Fibroblast of mammary gland (primary cell): ENCODE results near the gene SRSF1.
"Not testable (repeated sequence)": the region's sequence is repeated elsewhere in the genome, so short reads cannot be mapped to it uniquely, and the experiment has no call there.

ENCODE experiments used
- DNase-seq: peaks from one replicate; pipeline ENCODE4 v3.0.0-alpha.2; 2010; ENCODE audit warnings: low read depth
- H3K4me3 ChIP-seq: 2 replicates; pipeline ENCODE4 v1.5.1; 2011; ENCODE audit warnings: low read depth, mild to moderate bottlenecking, low read length, moderate library complexity; ENCODE audit not compliant: control insufficient read depth
- TF ChIP-seq, protein P1 (sequence below): conservative IDR thresholded peaks from 2 replicates; pipeline ENCODE4 v1.5.1; 2011; ENCODE audit warnings: low read depth, low read length, inconsistent platforms; ENCODE audit not compliant: control insufficient read depth, insufficient read depth

SRSF1 gene

DNA sequence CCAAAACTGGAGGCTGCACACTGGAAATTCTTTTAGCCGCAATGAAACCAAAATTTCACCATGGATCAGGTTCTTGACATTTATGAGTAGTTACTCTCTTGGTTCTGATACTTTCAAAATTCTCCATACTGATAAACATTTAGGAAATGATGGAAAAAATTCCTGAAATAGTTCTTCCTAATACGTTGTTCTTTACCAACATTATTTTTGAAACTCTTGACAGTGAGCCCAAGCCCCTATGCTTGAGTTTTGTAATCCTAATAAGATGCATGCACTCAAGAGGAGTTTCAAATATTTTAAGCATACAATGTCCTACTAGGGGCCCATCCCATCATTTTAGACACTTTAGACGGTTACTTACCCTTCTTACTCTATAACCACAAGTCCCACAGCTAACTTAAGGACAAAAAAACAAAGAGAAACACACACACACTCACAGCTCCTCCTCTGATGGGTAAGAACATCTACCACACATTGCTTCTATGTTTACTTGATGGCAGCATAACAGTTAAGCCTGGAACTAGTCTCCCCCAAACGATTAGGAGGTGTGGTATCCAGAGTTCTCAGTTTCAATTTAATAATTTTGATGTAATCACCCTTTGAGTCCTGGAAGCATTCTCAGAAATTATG is 22.7 kb downstream of the SRSF1 start:
- DNase-seq, result no peak
- no peak overlapping the region for H3K4me3 ChIP-seq
- TF ChIP-seq, protein P1, sequence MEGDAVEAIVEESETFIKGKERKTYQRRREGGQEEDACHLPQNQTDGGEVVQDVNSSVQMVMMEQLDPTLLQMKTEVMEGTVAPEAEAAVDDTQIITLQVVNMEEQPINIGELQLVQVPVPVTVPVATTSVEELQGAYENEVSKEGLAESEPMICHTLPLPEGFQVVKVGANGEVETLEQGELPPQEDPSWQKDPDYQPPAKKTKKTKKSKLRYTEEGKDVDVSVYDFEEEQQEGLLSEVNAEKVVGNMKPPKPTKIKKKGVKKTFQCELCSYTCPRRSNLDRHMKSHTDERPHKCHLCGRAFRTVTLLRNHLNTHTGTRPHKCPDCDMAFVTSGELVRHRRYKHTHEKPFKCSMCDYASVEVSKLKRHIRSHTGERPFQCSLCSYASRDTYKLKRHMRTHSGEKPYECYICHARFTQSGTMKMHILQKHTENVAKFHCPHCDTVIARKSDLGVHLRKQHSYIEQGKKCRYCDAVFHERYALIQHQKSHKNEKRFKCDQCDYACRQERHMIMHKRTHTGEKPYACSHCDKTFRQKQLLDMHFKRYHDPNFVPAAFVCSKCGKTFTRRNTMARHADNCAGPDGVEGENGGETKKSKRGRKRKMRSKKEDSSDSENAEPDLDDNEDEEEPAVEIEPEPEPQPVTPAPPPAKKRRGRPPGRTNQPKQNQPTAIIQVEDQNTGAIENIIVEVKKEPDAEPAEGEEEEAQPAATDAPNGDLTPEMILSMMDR, result no peak

DNA sequence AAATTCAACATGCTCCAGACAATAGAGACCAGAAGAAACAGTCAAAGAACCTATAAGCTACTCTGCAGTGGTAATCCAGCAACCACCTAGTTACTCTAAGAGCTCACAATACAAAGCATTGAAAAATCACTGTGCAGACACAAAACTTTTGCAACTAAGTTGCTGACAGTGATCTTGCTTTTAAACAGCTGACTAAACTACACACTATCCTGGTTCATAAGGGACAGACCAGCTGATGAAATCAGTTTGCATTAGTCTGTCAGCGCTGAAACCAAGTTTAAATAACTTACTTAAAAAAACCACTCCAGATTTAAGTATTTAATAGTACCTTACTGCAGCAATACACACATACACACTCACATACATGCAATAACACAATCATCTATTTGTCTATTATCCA is 23.6 kb downstream of the SRSF1 start:
- TF ChIP-seq, protein P1, result no peak
- DNase-seq, result no peak
- no peak overlapping the region for H3K4me3 ChIP-seq

DNA sequence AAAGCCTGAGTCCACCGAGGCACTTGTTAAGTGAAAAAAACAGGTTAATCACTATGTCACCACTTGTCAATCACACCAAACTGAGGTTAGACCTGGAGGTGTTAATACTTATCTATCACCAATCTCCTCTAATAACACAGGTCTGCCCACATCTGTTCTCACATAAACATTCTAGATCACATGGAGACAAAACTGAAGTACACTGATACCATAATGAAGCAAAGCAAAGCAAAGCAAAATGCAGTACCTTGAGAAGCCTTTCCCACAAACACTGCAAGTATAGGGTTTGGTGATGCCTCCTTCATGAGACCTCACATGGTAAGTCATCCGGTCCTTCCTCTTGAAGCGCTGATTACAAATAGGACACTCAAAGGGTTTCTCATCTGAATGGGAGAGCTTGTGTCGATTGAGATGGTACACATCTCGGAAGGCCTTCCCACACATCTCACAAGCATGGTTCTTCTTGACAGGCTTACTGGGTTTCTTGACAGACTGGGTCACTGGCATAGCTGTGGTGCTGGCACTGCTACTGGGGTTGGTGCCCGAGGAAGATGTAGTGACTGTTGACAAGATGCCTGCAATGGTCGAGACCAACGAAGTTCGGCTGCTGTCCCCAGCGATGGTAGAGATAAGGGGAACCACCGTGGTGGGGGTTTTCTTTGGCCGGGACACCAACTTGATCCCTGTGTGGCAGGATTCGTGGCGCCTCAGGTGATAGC is 24.4 kb downstream of the SRSF1 start:
- DNase-seq, result no peak
- no peak overlapping the region for H3K4me3 ChIP-seq
- TF ChIP-seq, protein P1, result no peak

DNA sequence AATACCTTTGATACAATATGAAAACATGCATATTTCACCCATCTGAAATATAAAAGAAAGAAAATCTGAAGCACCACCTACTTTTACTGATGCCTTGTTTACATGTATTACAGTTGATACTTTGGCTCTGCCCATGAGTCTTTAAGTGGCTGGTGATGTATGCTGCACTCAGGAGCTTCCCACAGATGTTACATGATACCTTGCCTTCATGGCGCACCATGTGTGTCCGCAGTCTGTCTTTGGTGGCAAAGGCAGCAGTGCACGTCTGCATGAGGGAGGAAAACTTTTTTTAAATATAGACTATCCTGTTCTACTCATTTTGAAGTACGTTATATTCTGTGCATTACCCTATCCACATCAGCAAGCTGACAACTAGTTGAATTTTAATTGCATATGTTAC is 26.5 kb downstream of the SRSF1 start:
- TF ChIP-seq, protein P1, result no peak
- H3K4me3 ChIP-seq, result no peak overlapping the region
- no peak for DNase-seq

DNA sequence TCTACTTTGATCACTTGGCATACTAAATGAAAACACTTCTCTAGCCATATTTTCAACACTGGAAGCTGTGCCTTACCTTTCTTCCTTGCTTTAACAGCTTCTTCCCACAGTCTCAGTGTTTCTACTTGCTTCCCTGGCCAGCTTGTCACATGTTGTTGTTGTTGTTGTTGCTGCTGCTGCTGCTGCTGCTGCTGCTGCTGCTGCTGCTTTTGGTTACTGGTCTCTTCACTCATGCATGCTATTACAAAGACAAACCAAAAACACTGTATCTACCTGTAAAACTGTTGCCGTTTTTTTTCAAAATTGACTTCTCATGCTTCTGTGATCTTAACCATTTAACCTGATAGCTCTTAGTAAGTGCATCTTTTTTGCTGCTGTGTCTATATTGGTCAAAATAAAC is 28.0 kb downstream of the SRSF1 start:
- TF ChIP-seq, protein P1, result no peak

DNA sequence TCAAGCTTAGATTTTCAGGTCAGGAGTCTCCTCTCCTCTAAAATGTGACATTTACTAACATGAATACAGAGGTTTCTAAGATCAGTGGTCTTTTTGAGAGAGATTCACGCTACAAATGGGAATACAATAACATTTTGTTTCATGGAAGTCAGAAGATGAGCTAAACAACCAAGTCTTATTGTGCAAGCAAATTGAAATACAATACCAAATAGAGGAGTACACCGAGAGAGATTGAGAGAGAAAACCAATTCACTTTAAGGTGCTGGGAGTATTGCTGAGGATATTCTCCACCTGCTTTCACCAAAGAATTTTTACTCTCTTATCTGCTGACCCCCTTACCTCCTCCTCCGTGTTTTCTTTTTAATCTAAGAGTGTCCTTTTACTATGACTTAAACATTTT is 30.5 kb downstream of the SRSF1 start:
- H3K4me3 ChIP-seq, result no peak overlapping the region
- TF ChIP-seq, protein P1, result no peak
- DNase-seq, result no peak

More for the DNA sequence above, 28.0 kb downstream of the SRSF1 start:
- no peak overlapping the region for H3K4me3 ChIP-seq
- no peak for DNase-seq

DNA sequence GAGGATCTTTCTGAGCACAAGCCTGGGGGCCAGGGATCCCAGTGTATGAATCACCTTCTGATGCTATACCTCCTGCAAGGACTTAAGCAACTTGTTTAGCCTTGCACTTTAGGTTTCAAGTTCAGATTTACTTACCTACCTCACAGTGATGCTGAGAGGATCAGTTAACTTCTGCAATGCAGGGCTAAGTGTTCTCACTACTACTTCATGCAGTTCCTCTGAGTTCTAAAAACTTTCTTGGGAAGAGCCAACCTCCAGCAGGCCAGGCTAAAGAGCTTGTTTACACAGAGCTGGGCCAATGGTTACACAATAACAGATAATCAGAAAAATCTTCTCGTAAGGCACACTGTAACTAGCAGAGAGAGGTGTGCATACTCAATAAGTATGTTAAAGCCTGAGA is 32.0 kb downstream of the SRSF1 start:
- no peak overlapping the region for H3K4me3 ChIP-seq
- DNase-seq, result peak; percentile 79
- TF ChIP-seq, protein P1, result no peak

DNA sequence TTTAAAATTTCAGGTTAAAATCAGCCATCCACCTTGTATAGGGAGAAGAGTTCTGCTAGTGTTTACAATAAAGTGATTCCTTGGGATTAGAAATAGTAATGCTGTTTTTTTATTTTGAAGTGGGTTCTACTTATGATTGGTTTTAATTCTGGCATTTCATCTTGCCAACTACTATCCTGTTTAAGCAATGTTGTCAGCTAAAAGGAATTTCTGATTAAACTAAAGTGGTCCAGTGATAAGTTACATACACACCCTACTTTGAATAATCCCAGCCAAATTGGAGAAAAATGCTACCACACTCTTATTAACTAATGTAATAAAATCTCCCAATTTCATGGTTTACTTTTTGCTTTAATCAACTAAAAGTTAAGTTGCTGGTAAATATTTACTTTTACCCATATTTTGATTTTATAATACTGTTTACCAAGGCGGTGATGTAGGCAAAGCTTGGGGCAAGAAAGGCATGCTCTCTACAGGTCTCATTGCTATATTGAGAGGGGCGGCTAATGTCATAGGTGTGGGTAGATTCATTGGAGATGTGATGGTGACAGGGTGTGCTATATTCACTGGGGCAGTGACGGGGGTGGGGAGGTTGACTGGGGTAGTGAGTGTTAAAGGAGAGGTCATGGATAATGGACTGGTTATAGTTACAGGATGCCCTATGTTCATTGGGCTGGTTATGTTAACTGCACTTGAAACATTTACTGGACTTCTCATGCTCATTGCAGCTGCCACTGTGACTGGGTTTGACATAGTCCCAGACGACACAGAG is 32.8 kb downstream of the SRSF1 start:
- H3K4me3 ChIP-seq, DNase-seq: not testable (repeated sequence)
